ENCODE measurements around the gene NR0B2.

The NR0B2 gene

DNA sequence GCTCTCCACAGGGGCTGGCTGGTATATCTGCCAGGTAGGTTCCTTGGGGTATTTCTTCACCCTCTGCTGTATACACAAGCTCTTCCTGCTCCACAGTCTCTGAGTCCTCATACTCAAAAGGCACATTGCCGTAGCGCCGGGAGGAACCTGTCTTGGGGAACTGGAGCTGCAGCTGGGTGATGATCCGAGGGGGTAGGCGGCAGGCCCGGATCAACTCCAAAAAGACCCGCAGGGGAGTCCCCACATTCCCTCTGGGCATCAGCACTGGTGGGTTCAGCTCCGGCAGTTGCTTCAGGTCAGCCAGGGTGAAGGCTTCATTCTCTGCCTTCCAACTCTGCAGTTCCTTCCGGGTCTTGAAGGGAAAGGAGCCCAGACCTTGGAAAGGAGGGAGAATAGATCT lies 16.4 kb downstream of the NR0B2 start:
- TF ChIP-seq, protein P1, sequence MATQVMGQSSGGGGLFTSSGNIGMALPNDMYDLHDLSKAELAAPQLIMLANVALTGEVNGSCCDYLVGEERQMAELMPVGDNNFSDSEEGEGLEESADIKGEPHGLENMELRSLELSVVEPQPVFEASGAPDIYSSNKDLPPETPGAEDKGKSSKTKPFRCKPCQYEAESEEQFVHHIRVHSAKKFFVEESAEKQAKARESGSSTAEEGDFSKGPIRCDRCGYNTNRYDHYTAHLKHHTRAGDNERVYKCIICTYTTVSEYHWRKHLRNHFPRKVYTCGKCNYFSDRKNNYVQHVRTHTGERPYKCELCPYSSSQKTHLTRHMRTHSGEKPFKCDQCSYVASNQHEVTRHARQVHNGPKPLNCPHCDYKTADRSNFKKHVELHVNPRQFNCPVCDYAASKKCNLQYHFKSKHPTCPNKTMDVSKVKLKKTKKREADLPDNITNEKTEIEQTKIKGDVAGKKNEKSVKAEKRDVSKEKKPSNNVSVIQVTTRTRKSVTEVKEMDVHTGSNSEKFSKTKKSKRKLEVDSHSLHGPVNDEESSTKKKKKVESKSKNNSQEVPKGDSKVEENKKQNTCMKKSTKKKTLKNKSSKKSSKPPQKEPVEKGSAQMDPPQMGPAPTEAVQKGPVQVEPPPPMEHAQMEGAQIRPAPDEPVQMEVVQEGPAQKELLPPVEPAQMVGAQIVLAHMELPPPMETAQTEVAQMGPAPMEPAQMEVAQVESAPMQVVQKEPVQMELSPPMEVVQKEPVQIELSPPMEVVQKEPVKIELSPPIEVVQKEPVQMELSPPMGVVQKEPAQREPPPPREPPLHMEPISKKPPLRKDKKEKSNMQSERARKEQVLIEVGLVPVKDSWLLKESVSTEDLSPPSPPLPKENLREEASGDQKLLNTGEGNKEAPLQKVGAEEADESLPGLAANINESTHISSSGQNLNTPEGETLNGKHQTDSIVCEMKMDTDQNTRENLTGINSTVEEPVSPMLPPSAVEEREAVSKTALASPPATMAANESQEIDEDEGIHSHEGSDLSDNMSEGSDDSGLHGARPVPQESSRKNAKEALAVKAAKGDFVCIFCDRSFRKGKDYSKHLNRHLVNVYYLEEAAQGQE (IDR thresholded peaks at IDR 0.05; ENCODE audit: low read depth) = no peak
- no peak for TF ChIP-seq TEAD4 (IDR thresholded peaks at IDR 0.05)
- no peak for TF ChIP-seq EGR1 (IDR thresholded peaks at IDR 0.05)
- no peak for TF ChIP-seq CREB1 (IDR thresholded peaks at IDR 0.05; ENCODE audit: low read depth)
- no peak for TF ChIP-seq TCF12 (IDR thresholded peaks at IDR 0.05; ENCODE audit: low read depth)
- no peak for TF ChIP-seq RAD21 (IDR thresholded peaks at IDR 0.05; ENCODE audit: low read depth)
- TF ChIP-seq ZBTB7A (IDR thresholded peaks at IDR 0.05; ENCODE audit: low read depth) = no peak
- TF ChIP-seq CEBPB (IDR thresholded peaks at IDR 0.05) = no peak
- TF ChIP-seq, protein P2, sequence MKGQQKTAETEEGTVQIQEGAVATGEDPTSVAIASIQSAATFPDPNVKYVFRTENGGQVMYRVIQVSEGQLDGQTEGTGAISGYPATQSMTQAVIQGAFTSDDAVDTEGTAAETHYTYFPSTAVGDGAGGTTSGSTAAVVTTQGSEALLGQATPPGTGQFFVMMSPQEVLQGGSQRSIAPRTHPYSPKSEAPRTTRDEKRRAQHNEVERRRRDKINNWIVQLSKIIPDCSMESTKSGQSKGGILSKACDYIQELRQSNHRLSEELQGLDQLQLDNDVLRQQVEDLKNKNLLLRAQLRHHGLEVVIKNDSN (IDR thresholded peaks at IDR 0.05) = no peak
- TF ChIP-seq, protein P3, sequence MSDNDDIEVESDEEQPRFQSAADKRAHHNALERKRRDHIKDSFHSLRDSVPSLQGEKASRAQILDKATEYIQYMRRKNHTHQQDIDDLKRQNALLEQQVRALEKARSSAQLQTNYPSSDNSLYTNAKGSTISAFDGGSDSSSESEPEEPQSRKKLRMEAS (IDR thresholded peaks at IDR 0.05) = no peak
- TF ChIP-seq FOXM1 (IDR thresholded peaks at IDR 0.05; ENCODE audit: borderline replicate concordance, low read depth) = no peak
- no peak for TF ChIP-seq NFIC (IDR thresholded peaks at IDR 0.05)
- TF ChIP-seq YY1 (IDR thresholded peaks at IDR 0.05; ENCODE audit: low read depth) = no peak

DNA sequence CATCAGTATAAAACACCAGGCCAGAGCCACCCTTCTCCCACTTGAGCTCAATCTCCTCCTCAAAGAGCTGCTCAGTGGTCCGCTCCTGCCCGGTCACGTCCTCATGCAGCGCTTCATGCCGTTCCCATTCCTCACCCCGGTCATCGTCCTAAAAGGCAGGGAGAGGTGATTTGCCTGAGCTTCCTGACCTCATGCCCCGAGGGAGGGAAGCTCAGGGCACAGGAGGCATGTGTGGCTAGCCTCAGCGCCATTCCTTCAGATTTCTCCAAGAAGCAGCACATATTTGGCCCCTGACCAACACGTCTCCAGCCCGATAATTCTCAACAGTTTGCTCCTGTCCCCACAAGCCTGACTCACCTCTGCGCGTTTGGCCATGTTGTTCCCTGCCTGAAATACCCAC lies 19.5 kb downstream of the NR0B2 start:
- TF ChIP-seq EP300 (IDR thresholded peaks at IDR 0.05; ENCODE audit: borderline replicate concordance) (no peak), FOXM1 (IDR thresholded peaks at IDR 0.05; ENCODE audit: borderline replicate concordance, low read depth) (no peak)

DNA sequence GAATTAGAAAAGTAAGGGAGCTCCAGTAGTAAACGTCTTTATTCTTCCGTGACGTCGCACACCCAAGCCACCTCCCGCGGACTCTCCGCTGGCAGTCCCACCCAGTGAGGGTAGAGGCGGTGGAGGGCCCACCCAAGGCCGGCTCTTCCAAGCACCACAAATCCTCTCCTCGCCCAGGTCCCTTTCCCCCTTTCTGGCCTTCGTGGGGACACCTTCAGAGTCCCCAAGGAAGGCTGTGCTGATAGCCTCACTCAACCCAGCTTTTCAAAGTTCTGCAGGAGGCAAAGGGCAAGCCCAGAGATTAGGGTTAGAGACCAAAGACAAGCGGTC lies 23.3 kb downstream of the NR0B2 start:
- TF ChIP-seq, protein P2 (IDR thresholded peaks at IDR 0.05) = no peak
- TF ChIP-seq, protein P1 (IDR thresholded peaks at IDR 0.05; ENCODE audit: low read depth) = no peak
- TF ChIP-seq ZBTB7A (IDR thresholded peaks at IDR 0.05; ENCODE audit: low read depth) = no peak
- TF ChIP-seq, protein P3 (IDR thresholded peaks at IDR 0.05) = no peak

DNA sequence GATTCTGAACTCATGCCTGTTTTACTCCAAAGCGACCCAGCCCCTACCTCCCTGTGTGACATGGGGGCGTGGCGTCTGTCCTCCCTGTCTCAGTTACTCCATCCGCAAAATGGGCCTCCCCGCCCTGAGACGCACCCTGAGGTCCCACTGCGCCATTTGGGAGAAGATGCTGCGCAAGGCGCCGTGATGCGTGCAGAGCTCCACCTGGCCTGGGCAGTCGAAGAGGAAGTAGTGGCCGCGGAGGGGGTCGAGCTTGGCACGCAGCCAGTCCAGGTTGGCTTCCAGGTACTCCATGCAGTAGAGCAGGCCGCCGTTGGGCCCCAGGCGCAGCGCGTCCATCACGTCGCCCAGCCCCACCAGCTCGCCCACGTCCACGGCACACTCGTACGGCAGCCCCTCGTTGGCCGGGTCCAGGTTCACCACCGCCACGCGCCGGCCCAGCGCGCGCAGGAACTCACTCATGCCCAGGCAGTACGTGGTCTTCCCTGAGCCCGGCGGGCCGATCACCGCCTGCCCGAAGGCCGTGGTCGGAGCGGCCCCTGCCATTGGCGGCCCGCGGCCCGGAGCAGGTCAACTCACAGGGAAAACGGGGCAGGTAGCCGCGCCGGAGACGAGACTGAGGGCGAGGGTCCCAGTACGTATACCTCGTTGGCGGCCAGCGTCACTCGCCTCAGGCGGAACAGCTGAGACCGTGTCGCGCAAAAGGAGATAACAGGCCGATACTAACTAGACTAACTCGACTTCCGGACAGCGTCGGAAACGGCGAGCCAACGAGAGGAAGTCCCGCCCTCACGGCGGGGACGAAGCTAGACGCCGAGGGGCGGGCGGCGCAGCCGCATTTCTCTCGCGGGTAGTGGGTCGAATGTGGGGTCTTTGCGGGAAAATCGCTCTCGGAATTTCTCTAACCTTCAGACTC lies 24.0 kb downstream of the NR0B2 start, which contains the start of gene GPN2:
TSS of gene GPN2 (minus strand) at position 733 of the 916 bp plus-strand sequence. CDS start at position 546, 187 bp downstream.
- TF ChIP-seq RAD21 (IDR thresholded peaks at IDR 0.05; ENCODE audit: low read depth) (no peak), NFIC (IDR thresholded peaks at IDR 0.05) (peak; percentile 80), ZBTB7A (IDR thresholded peaks at IDR 0.05; ENCODE audit: low read depth) (peak; percentile 26; the same call in 1 of the 2 replicates), TCF12 (IDR thresholded peaks at IDR 0.05; ENCODE audit: low read depth) (peak; percentile 53; the same call in 1 of the 2 replicates), TAF1 (IDR thresholded peaks at IDR 0.05; ENCODE audit: low read depth) (peak; percentile 76), YY1 (IDR thresholded peaks at IDR 0.05; ENCODE audit: low read depth) (0 out of 2 replicates have a peak, but pooled peaks have one; percentile 28)
- TF ChIP-seq, protein P2 (IDR thresholded peaks at IDR 0.05) = no peak
- TF ChIP-seq, protein P3 (IDR thresholded peaks at IDR 0.05) = peak; percentile 60

DNA sequence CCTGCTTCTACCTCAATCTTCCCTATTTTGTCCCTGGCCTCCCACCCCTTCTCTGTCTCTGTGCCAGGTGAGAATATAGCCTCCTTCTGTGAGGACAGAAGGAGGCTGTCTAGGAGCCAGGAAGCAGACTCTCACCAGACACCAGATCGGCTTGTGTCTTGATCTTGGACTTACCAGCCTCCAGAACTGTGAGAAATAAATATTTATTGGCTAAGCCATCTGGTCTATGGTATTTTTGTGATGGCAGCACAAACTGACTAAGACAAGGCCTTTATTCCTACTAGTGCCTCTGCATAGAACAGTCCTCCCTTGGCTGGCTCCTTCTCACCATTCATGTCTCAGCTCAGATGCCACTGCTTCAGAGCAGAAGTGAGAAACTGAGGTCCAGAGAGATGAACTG lies 25.5 kb downstream of the NR0B2 start:
- TF ChIP-seq CEBPB (IDR thresholded peaks at IDR 0.05) = no peak
- TF ChIP-seq, protein P1 (IDR thresholded peaks at IDR 0.05; ENCODE audit: low read depth) = no peak
- no peak for TF ChIP-seq ZBTB7A (IDR thresholded peaks at IDR 0.05; ENCODE audit: low read depth)
- TF ChIP-seq, protein P3 (IDR thresholded peaks at IDR 0.05) = no peak
- TF ChIP-seq, protein P2 (IDR thresholded peaks at IDR 0.05) = no peak
- no peak for TF ChIP-seq CREB1 (IDR thresholded peaks at IDR 0.05; ENCODE audit: low read depth)
- TF ChIP-seq EP300 (IDR thresholded peaks at IDR 0.05; ENCODE audit: borderline replicate concordance) = no peak
- TF ChIP-seq FOXM1 (IDR thresholded peaks at IDR 0.05; ENCODE audit: borderline replicate concordance, low read depth) = no peak
- no peak for TF ChIP-seq TCF12 (IDR thresholded peaks at IDR 0.05; ENCODE audit: low read depth)
- no peak for TF ChIP-seq NFIC (IDR thresholded peaks at IDR 0.05)
- no peak for TF ChIP-seq YY1 (IDR thresholded peaks at IDR 0.05; ENCODE audit: low read depth)
- TF ChIP-seq RAD21 (IDR thresholded peaks at IDR 0.05; ENCODE audit: low read depth) = no peak
- TF ChIP-seq EGR1 (IDR thresholded peaks at IDR 0.05) = no peak

Measured in Ishikawa (cell line).